ENCODE data around the gene SGCA. TPM values are rescaled to one million over a fixed set of nuclear protein-coding genes. Genes with fewer than 3 reads are reported as not detected.

Gene SGCA
- total and polyA plus RNA-seq, 9 of the 15 experiments (the other 6 are each of a cell fraction or from before 2014, with no cell fraction given), result not detected

DNA sequence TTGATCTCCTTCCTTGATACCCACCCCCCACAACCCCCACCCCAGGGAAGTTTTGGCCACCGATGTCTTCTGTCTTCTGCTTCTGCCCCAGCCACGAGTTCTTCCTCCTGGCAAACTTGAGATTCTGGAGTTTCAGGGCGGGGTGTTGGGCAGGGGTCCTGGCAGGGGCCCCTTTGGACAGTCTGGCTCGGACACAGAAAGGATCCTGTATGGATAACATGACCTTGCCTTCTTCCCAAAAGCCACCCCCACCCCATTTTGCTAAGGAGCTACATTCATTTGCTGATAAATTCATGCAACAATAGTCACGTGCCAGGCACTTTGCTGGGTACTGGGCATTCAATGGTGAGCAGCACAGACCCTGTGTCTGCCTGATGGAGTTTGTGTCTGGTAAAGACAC is 41.5 kb downstream of the SGCA start (continued):
- TF ChIP-seq, protein P1, sequence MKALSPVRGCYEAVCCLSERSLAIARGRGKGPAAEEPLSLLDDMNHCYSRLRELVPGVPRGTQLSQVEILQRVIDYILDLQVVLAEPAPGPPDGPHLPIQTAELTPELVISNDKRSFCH (CRISPR knock-in tag; IDR thresholded peaks at IDR 0.05), result no peak
- TF ChIP-seq, protein P1 (tag; IDR thresholded peaks at IDR 0.05), result no peak
- TF ChIP-seq SMAD4 (CRISPR knock-in tag; conservative IDR thresholded peaks at IDR 0.05) (no peak), ATF7 (IDR thresholded peaks at IDR 0.05) (no peak), PPARD (CRISPR knock-in tag; IDR thresholded peaks at IDR 0.05) (no peak), HLTF (IDR thresholded peaks at IDR 0.05) (no peak)
- TF ChIP-seq, protein P2, sequence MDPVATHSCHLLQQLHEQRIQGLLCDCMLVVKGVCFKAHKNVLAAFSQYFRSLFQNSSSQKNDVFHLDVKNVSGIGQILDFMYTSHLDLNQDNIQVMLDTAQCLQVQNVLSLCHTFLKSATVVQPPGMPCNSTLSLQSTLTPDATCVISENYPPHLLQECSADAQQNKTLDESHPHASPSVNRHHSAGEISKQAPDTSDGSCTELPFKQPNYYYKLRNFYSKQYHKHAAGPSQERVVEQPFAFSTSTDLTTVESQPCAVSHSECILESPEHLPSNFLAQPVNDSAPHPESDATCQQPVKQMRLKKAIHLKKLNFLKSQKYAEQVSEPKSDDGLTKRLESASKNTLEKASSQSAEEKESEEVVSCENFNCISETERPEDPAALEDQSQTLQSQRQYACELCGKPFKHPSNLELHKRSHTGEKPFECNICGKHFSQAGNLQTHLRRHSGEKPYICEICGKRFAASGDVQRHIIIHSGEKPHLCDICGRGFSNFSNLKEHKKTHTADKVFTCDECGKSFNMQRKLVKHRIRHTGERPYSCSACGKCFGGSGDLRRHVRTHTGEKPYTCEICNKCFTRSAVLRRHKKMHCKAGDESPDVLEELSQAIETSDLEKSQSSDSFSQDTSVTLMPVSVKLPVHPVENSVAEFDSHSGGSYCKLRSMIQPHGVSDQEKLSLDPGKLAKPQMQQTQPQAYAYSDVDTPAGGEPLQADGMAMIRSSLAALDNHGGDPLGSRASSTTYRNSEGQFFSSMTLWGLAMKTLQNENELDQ (CRISPR knock-in tag; IDR thresholded peaks at IDR 0.05; ENCODE audit: borderline replicate concordance), result no peak
